ENCODE measurements around the gene PPFIBP2. TPM values are rescaled to one million over a fixed set of nuclear protein-coding genes. Genes with fewer than 3 reads are reported as not detected.
A peak's percentile ranks its signal among the peaks of the same experiment; 100 is the strongest.

The PPFIBP2 gene
- total RNA-seq, 1 donor from 2014 or later, result 24.1 TPM

- DNase-seq, result no peak
- no peak for TF ChIP-seq CTCF (IDR thresholded peaks at IDR 0.05)
- H3K4me1 ChIP-seq, result peaks cover 45% of the 10 kb centered on the region
- H3K4me3 ChIP-seq, result no peak overlapping the region
- H3K27ac ChIP-seq, result no peak overlapping the region
- intact Hi-C loops (cut with DNase I), result no loop called here
- no peak for ATAC-seq
- H3K27me3 ChIP-seq (ENCODE audit: low read depth), result no peaks in the 10 kb centered on the region
- no peaks in the 10 kb centered on the region for H3K9me3 ChIP-seq
- no peaks in the 10 kb centered on the region for H3K36me3 ChIP-seq
Observed at GRCh38 chr11:7570938-7571521, 57.2 kb downstream of the PPFIBP2 start.

GRCh38 chr11:7571640-7572000, 57.8 kb downstream of the PPFIBP2 start:
- peak; percentile 91 for TF ChIP-seq CTCF (IDR thresholded peaks at IDR 0.05)
- Histone ChIP-seq H3K4me3 (no peak overlapping the region), H3K9me3 (no peaks in the 10 kb centered on the region), H3K36me3 (no peaks in the 10 kb centered on the region), H3K4me1 (peaks cover 51% of the 10 kb centered on the region), H3K27ac (peak overlapping the region; percentile 73), H3K27me3 (ENCODE audit: low read depth) (no peaks in the 10 kb centered on the region)
- ATAC-seq (peak; percentile 84 to 88), DNase-seq (peak; percentile 59)
- intact Hi-C loops (cut with DNase I), result no loop called here

- no peak for TF ChIP-seq CTCF (IDR thresholded peaks at IDR 0.05)
- Histone ChIP-seq H3K9me3 (no peaks in the 10 kb centered on the region), H3K27me3 (ENCODE audit: low read depth) (no peaks in the 10 kb centered on the region), H3K4me3 (no peak overlapping the region), H3K36me3 (no peaks in the 10 kb centered on the region), H3K27ac (peak overlapping the region; percentile 73), H3K4me1 (peaks cover 56% of the 10 kb centered on the region)
- DNase-seq, result peak; percentile 59
- peak; percentile 64 to 82 for ATAC-seq
- intact Hi-C loops (cut with DNase I), result no loop called here
Observed at GRCh38 chr11:7572001-7572712, 58.4 kb downstream of the PPFIBP2 start.

- intact Hi-C loops (cut with DNase I), result no loop called here
- H3K9me3 ChIP-seq, result no peaks in the 10 kb centered on the region
- no peak for ATAC-seq
- no peak for DNase-seq
- peak overlapping the region; percentile 73 for H3K27ac ChIP-seq
- no peaks in the 10 kb centered on the region for H3K36me3 ChIP-seq
- H3K4me1 ChIP-seq, result peaks cover 66% of the 10 kb centered on the region
- no peak for TF ChIP-seq CTCF (IDR thresholded peaks at IDR 0.05)
- no peaks in the 10 kb centered on the region for H3K27me3 ChIP-seq (ENCODE audit: low read depth)
- no peak overlapping the region for H3K4me3 ChIP-seq
Observed at GRCh38 chr11:7573193-7573557, 59.4 kb downstream of the PPFIBP2 start.

GRCh38 chr11:7573558-7574296, 59.9 kb downstream of the PPFIBP2 start:
- H3K9me3 ChIP-seq, result no peaks in the 10 kb centered on the region
- no peaks in the 10 kb centered on the region for H3K36me3 ChIP-seq
- no peak overlapping the region for H3K4me3 ChIP-seq
- peak overlapping the region; percentile 73 for H3K27ac ChIP-seq
- DNase-seq (no peak), ATAC-seq (no peak)
- no peaks in the 10 kb centered on the region for H3K27me3 ChIP-seq (ENCODE audit: low read depth)
- intact Hi-C loops (cut with DNase I), result no loop called here
- TF ChIP-seq CTCF (IDR thresholded peaks at IDR 0.05), result no peak
- H3K4me1 ChIP-seq, result peaks cover 72% of the 10 kb centered on the region
